Transverse colon (tissue), 4 donors: ENCODE data around the gene RNF125. TPM values are rescaled to one million over a fixed set of nuclear protein-coding genes. Genes with fewer than 3 reads are reported as not detected.
"Not testable (repeated sequence)": the region's sequence is repeated elsewhere in the genome, so short reads cannot be mapped to it uniquely, and the experiment has no call there.

Experiments
- DNase-seq: peaks from one replicate; pipeline ENCODE4 v3.0.0-alpha.2; 2019
- H3K27ac ChIP-seq, 4 donors: fragments of 200-600 bp; sonication (generic); 2 replicates each; pipeline ENCODE4 v1.5.1; 2016 to 2018; ENCODE audit warnings: inconsistent platforms in 4 of 4
- H3K27me3 ChIP-seq: fragments of 200-600 bp; sonication (generic); 2 replicates; pipeline ENCODE4 v1.5.1; 2017; ENCODE audit warnings: inconsistent platforms
- H3K36me3 ChIP-seq, 4 donors: fragments of 200-600 bp; sonication (generic); 2 replicates each; pipeline ENCODE4 v1.5.1; 2017 to 2019; ENCODE audit warnings: inconsistent platforms in 4 of 4
- H3K4me1 ChIP-seq, 4 donors: fragments of 200-600 bp; sonication (generic); 2 replicates each; pipeline ENCODE4 v1.5.1; 2017 to 2020; ENCODE audit warnings: inconsistent platforms in 4 of 4
- H3K4me3 ChIP-seq, 4 donors: fragments of 200-600 bp; sonication (generic); 1 replicate in 1 of 4; 2 replicates in 3 of 4; pipeline versions ENCODE4 v1.5.1 to v1.6.1; 2017 to 2019; ENCODE audit warnings: inconsistent platforms in 4 of 4
- H3K9me3 ChIP-seq, 2 donors: fragments of 200-600 bp; sonication (generic); 2 replicates each; pipeline ENCODE4 v1.5.1; 2017 to 2019; ENCODE audit warnings: inconsistent platforms in 2 of 2
- EP300 ChIP-seq: sonication (generic); formaldehyde crosslinking; IDR thresholded peaks from one replicate; pipeline ENCODE4 v1.6.1; 2017; ENCODE audit warnings: antibody characterized with exemption, low read depth
- POLR2A ChIP-seq: fragments of 450-650 bp; IDR thresholded peaks from one replicate; pipeline ENCODE4 v1.6.1; 2016; ENCODE audit warnings: antibody characterized with exemption, mild to moderate bottlenecking, moderate library complexity
- POLR2AphosphoS5 ChIP-seq, 3 donors: sonication (generic); formaldehyde crosslinking; IDR thresholded peaks; one replicate each; pipeline ENCODE4 v1.6.1; 2016; ENCODE audit warnings: antibody characterized with exemption in 3 of 3
- WGBS, 2 donors: methylation state at CpG; one replicate each; pipeline ENCODE4 v1.1.5; 2018; ENCODE audit warnings: low coverage in 1 of 2; 5-methylcytosine and 5-hydroxymethylcytosine counted together
- in situ Hi-C, 4 donors: fragments of 200-750 bp; cut with MboI; loops; one replicate each; pipeline versions ENCODE4 v1.15.0 to v1.15.1; 2017; ENCODE audit warnings: low sequenced_read_pairs in 3 of 4, low pct_ligation_motif_present in 1 of 4, low pct_unique_long_range_greater_than_20kb in 1 of 4
- intact Hi-C: fragments of 100-400 bp; cut with DNase I; formaldehyde crosslinking; loops from one replicate; pipeline ENCODE4 v1.15.1; 2023; ENCODE audit warnings: low total_unique reads
- total RNA-seq, 4 donors: library from RNA; depleted of rRNA; stranded (reverse); fragments of >200 nt; gene quantifications; one replicate each; pipeline ENCODE4 v1.1.0, GENCODE V29; 2016
- TF ChIP-seq, protein P1 (sequence below), 5 experiments: fragments of 200-600 bp in 3 of 5; fragments of 450-650 bp in 2 of 5; sonication (generic) in 3 of 5; IDR thresholded peaks; 1 replicate in 2 of 5; 2 replicates in 3 of 5; pipeline ENCODE4 v1.5.1; 2016 to 2017; ENCODE audit warnings: antibody characterized with exemption in 5 of 5, inconsistent platforms in 3 of 5, mild to moderate bottlenecking in 2 of 5, moderate library complexity in 1 of 5

RNF125 gene
- total RNA-seq, 4 donors from 2014 or later: 7.9 to 12.1 (median 10.3) TPM

DNA sequence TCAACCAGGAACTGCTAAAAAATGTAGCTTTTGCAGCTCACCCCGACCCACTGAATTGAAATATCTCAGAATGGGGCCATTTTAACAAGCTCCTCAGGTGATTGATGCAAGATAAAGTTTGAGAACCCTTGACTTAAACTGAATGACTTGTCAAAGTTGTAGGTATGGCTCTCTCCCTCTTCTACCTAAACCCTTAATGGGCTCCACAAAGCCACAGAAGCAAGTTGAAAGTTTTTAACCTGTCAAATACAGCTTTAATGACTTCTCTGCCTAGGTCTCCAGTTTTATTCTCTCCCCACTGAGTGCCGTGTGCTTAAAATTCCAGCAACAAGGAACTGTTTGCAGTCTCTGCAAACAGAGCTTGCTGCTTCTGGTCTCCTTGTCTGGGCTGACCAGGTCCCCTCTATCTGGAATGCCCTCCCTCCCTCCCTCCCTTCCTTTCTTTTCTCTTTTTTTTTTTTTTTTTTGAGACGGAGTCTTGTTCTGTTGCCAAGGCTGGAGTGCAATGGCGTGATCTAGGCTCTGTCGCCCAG lies 19.7 kb upstream of the RNF125 start:
- intact Hi-C loops (no loop called here), in situ Hi-C loops (no loop called here)
- Histone ChIP-seq H3K27ac (no peak overlapping the region), H3K4me3 (no peak overlapping the region), H3K4me1 (no peaks in the 10 kb centered on the region), H3K36me3 (no peaks in the 10 kb centered on the region), H3K27me3 (no peaks in the 10 kb centered on the region), H3K9me3 (no peaks in the 10 kb centered on the region)
- no peak for DNase-seq
- WGBS, 2 donors: 58 to 67% methylated on average over 1 to 5 of the region's 5 CpGs
- TF ChIP-seq POLR2A (no peak), EP300 (no peak), POLR2AphosphoS5 (IDR thresholded peaks at IDR 0.05) (no peak)
- TF ChIP-seq, protein P1, sequence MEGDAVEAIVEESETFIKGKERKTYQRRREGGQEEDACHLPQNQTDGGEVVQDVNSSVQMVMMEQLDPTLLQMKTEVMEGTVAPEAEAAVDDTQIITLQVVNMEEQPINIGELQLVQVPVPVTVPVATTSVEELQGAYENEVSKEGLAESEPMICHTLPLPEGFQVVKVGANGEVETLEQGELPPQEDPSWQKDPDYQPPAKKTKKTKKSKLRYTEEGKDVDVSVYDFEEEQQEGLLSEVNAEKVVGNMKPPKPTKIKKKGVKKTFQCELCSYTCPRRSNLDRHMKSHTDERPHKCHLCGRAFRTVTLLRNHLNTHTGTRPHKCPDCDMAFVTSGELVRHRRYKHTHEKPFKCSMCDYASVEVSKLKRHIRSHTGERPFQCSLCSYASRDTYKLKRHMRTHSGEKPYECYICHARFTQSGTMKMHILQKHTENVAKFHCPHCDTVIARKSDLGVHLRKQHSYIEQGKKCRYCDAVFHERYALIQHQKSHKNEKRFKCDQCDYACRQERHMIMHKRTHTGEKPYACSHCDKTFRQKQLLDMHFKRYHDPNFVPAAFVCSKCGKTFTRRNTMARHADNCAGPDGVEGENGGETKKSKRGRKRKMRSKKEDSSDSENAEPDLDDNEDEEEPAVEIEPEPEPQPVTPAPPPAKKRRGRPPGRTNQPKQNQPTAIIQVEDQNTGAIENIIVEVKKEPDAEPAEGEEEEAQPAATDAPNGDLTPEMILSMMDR (IDR thresholded peaks at IDR 0.05): no peak

DNA sequence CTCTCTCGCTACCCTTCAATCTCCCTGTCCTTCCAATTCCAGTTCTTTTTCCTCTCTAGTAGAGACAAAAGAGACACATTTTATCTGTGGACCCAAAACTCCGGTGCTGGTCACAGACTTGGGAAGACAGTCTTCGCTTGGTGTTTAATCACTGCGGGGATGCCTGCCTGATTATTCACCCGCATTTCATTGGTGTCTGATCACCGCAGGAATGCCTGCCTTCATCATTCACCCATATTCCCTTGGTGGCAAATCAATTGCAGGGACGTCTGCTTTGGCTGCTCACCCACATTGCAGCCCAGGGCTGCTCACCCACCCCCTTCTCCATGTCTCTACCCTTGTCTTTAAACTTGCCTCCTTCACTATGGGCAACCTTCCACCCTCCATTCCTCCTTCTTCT lies 17.5 kb upstream of the RNF125 start:
- H3K36me3 ChIP-seq, H3K9me3 ChIP-seq, DNase-seq, H3K27ac ChIP-seq, H3K4me3 ChIP-seq, in situ Hi-C loops, H3K27me3 ChIP-seq, intact Hi-C loops, H3K4me1 ChIP-seq: not testable (repeated sequence)
- 93 to 96% methylated on average over 7 of the region's 7 CpGs for WGBS, 2 donors

DNA sequence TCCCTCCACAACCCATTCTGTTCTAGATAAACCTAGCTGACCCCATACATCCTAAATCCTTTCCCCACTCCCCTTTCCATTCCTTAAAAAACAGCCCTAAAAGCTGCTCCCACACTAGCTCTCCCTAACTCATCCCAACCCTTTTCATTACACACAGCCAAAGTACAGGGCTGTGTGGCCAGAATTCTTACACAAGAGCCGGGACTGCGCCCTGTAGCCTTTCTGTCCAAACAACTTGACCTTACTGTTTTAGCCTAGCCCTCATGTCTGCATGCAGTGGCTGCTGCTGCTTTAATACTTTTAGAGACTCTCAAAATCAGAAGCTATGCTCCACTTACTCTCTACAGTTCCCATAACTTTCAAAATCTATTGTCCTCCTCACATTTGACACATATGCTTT lies 14.8 kb upstream of the RNF125 start:
- 88 to 100% methylated on average over 1 to 2 of the region's 2 CpGs for WGBS, 2 donors
- H3K4me1 ChIP-seq, DNase-seq, H3K36me3 ChIP-seq, H3K9me3 ChIP-seq, H3K27me3 ChIP-seq, H3K4me3 ChIP-seq, H3K27ac ChIP-seq, intact Hi-C loops, in situ Hi-C loops: not testable (repeated sequence)

DNA sequence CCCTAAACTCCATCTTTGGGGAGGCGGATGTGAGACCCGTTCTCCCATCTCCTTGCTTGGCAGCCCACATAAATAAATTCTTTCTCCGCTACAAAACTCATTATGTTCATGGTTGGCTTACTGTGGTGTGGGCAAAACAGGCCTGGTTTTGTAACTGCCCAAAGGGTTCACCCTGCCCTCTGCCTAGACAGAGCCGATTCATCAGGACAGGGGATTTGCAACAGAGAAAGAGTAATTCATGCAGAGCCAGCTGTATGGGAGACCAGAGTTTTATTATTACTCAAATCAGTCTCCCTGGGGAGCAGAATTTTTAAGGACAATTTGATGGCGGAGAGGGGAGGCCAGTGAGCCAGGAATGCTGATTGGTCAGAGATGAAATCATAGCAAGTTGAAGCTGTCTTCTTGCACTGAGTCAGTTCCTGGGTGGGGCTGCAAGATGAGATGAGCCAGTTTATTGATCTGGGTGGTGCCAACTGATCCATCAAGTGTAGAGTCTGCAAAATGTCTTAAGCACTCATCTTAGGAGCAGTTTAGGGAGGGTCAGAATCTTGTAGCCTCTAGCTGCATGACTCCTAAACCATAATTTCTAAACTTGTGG lies 8.4 kb upstream of the RNF125 start:
- no peaks in the 10 kb centered on the region for H3K36me3 ChIP-seq
- intact Hi-C loops: no loop called here
- no peaks in the 10 kb centered on the region for H3K9me3 ChIP-seq
- TF ChIP-seq POLR2AphosphoS5 (IDR thresholded peaks at IDR 0.05): no peak
- no peak for TF ChIP-seq EP300
- TF ChIP-seq, protein P1 (IDR thresholded peaks at IDR 0.05): no peak
- no peak for TF ChIP-seq POLR2A
- no peak for DNase-seq
- in situ Hi-C loops: loop anchor here in 1 of 4 donors (10.0 kb wide), 1 partner anchor 75 kb away; no protein-coding TSS in a partner anchor
- no peak overlapping the region for H3K27ac ChIP-seq
- H3K27me3 ChIP-seq: no peaks in the 10 kb centered on the region
- no peaks in the 10 kb centered on the region for H3K4me1 ChIP-seq
- H3K4me3 ChIP-seq: no peak overlapping the region
- 71 to 92% methylated on average over 1 to 5 of the region's 5 CpGs for WGBS, 2 donors

DNA sequence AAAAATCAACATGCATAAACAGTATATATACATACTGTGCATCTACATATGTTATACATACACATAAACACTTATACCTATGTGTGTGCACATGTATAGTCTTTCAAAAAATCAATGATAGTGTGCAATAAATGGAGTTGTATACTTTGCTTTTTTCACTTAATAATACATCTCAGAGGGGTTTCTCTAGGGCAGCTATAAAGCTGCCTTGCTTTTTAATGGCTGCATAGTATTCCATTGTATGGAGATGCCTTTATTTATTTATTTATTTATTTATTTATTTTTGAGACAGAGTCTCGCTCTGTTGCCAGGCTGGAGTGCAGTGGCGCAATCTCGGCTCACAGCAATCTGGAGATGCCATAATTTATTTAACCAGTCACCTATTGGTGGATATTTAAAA lies 7.4 kb upstream of the RNF125 start:
- H3K4me1 ChIP-seq: no peaks in the 10 kb centered on the region
- 82 to 94% methylated on average over 3 of the region's 3 CpGs for WGBS, 2 donors
- in situ Hi-C loops: loop anchor here in 1 of 4 donors (10.0 kb wide), 1 partner anchor 74 kb away; no protein-coding TSS in a partner anchor
- no peaks in the 10 kb centered on the region for H3K27me3 ChIP-seq
- no peaks in the 10 kb centered on the region for H3K36me3 ChIP-seq
- H3K27ac ChIP-seq: no peak overlapping the region
- no peak for DNase-seq
- TF ChIP-seq EP300 (no peak), POLR2AphosphoS5 (IDR thresholded peaks at IDR 0.05) (no peak), POLR2A (no peak)
- TF ChIP-seq, protein P1 (IDR thresholded peaks at IDR 0.05): no peak
- intact Hi-C loops: no loop called here
- H3K4me3 ChIP-seq: no peak overlapping the region
- no peaks in the 10 kb centered on the region for H3K9me3 ChIP-seq
